HepG2 (cell line): ENCODE measurements around the gene IGF2BP3. TPM values are rescaled to one million over a fixed set of nuclear protein-coding genes. Genes with fewer than 3 reads are reported as not detected.

Source experiments
- ARID3A ChIP-seq: IDR thresholded peaks from 2 replicates; pipeline ENCODE4 v1.6.1; 2012; ENCODE audit warnings: low read depth, low read length, improper control_type of control experiment
- BHLHE40 ChIP-seq: IDR thresholded peaks from 2 replicates; pipeline ENCODE4 v1.6.1; 2011; ENCODE audit warnings: low read length, improper control_type of control experiment
- CERS6 ChIP-seq: sonication (generic); formaldehyde crosslinking; IDR thresholded peaks from 2 replicates; pipeline ENCODE4 v1.5.0; 2020; ENCODE audit warnings: missing genetic modification reagents
- DPF2 ChIP-seq: sonication (generic); formaldehyde crosslinking; IDR thresholded peaks from 2 replicates; pipeline ENCODE4 v1.4.0; 2020; ENCODE audit warnings: mild to moderate bottlenecking, low read depth, missing genetic modification reagents, borderline replicate concordance
- HNF1B ChIP-seq: sonication (generic); formaldehyde crosslinking; IDR thresholded peaks from 2 replicates; pipeline ENCODE4 v1.5.1; 2020; ENCODE audit warnings: mild to moderate bottlenecking, moderate library complexity, missing genetic modification reagents
- KLF6 ChIP-seq: IDR thresholded peaks from 2 replicates; pipeline ENCODE4 v1.8.0; 2016; ENCODE audit warnings: missing biosample characterization, missing genetic modification reagents
- NBN ChIP-seq: fragments of 450-650 bp; conservative IDR thresholded peaks from 2 replicates; pipeline ENCODE4 v1.6.1; 2017
- PATZ1 ChIP-seq: sonication (generic); formaldehyde crosslinking; IDR thresholded peaks from 2 replicates; pipeline ENCODE4 v1.4.0; 2020; ENCODE audit warnings: missing genetic modification reagents
- PHF8 ChIP-seq: sonication (generic); formaldehyde crosslinking; IDR thresholded peaks from 2 replicates; pipeline ENCODE4 v1.5.0; 2020; ENCODE audit warnings: missing genetic modification reagents
- POGZ ChIP-seq: sonication (generic); formaldehyde crosslinking; IDR thresholded peaks from 2 replicates; pipeline ENCODE4 v1.4.0; 2020; ENCODE audit warnings: mild to moderate bottlenecking, missing genetic modification reagents
- PRPF4 ChIP-seq: fragments of 200-400 bp; formaldehyde crosslinking; IDR thresholded peaks from 2 replicates; pipeline ENCODE4 v1.6.1; 2016; ENCODE audit warnings: low read length, low read depth; ENCODE audit not compliant: poor library complexity, severe bottlenecking
- REL ChIP-seq: sonication (generic); formaldehyde crosslinking; conservative IDR thresholded peaks from 2 replicates; pipeline ENCODE4 v1.8.0; 2022; ENCODE audit warnings: mild to moderate bottlenecking, missing genetic modification reagents, moderate library complexity
- RNF2 ChIP-seq: fragments of 450-650 bp; conservative IDR thresholded peaks from 2 replicates; pipeline ENCODE4 v1.6.1; 2016; ENCODE audit warnings: low read depth
- SIN3A ChIP-seq: IDR thresholded peaks from 2 replicates; pipeline ENCODE4 v1.6.1; 2011; ENCODE audit warnings: low read depth, mild to moderate bottlenecking, control low read depth, low read length, borderline replicate concordance
- TBX3 ChIP-seq: fragments of 450-650 bp; IDR thresholded peaks from 2 replicates; pipeline ENCODE4 v1.6.1; 2017; ENCODE audit warnings: antibody characterized with exemption, mild to moderate bottlenecking, inconsistent platforms, borderline replicate concordance
- XRCC5 ChIP-seq: fragments of 200-400 bp; formaldehyde crosslinking; optimal IDR thresholded peaks from 2 replicates; pipeline ENCODE3; 2017; ENCODE audit warnings: mild to moderate bottlenecking, low read length
- ZNF232 ChIP-seq: sonication (generic); formaldehyde crosslinking; IDR thresholded peaks from 2 replicates; pipeline ENCODE4 v1.4.0; 2020; ENCODE audit warnings: missing genetic modification reagents, borderline replicate concordance
- ZNF335 ChIP-seq: sonication (generic); formaldehyde crosslinking; IDR thresholded peaks from 2 replicates; pipeline ENCODE4 v1.4.0; 2020; ENCODE audit warnings: missing genetic modification reagents
- ZNF607 ChIP-seq: sonication (generic); formaldehyde crosslinking; IDR thresholded peaks from 2 replicates; pipeline ENCODE4 v1.5.1; 2020; ENCODE audit warnings: missing genetic modification reagents, mild to moderate bottlenecking, borderline replicate concordance
- ZNF782 ChIP-seq: sonication (generic); formaldehyde crosslinking; IDR thresholded peaks from 2 replicates; pipeline ENCODE4 v1.4.0; 2020; ENCODE audit warnings: missing genetic modification reagents, mild to moderate bottlenecking, borderline replicate concordance
- ZNF839 ChIP-seq: sonication (generic); formaldehyde crosslinking; IDR thresholded peaks from 2 replicates; pipeline ENCODE4 v1.4.0; 2020; ENCODE audit warnings: missing genetic modification reagents, mild to moderate bottlenecking, borderline replicate concordance
- ZNF878 ChIP-seq: sonication (generic); formaldehyde crosslinking; IDR thresholded peaks from 2 replicates; pipeline ENCODE4 v1.8.1; 2023; ENCODE audit warnings: mild to moderate bottlenecking, missing genetic modification reagents, moderate library complexity
- ZNF883 ChIP-seq: sonication (generic); formaldehyde crosslinking; IDR thresholded peaks from 2 replicates; pipeline ENCODE4 v1.5.1; 2020; ENCODE audit warnings: mild to moderate bottlenecking, missing genetic modification reagents; ENCODE audit errors: not compliant biosample characterization
- polyA plus RNA-seq, 8 experiments: library from polyadenylated mRNA; depleted of rRNA in 3 of 8; stranded (reverse) in 7 of 8; unstranded in 1 of 8; fragments of >200 nt; fragmentation: Illumina TruSeq in 4 of 8; extraction: Trizol in 4 of 8; gene quantifications; 2 replicates each; pipeline versions ENCODE4 v1.2.1 to v1.2.3, GENCODE V29; 2011 to 2016; ENCODE audit warnings: low read depth in 4 of 8, missing spikeins in 1 of 8, mixed read lengths in 1 of 8; ENCODE audit not compliant: insufficient read depth in 1 of 8
- total RNA-seq, 5 experiments: library from RNA; depleted of rRNA; stranded (reverse); fragments of >200 nt; fragmentation: Illumina TruSeq; extraction: Trizol; gene quantifications; 2 replicates each; pipeline ENCODE4 v1.2.3, GENCODE V29; 2016; ENCODE audit warnings: low read depth in 1 of 5

Gene IGF2BP3
- total and polyA plus RNA-seq, 2 of the 13 experiments (the other 11 are each of a cell fraction or from before 2014, with no cell fraction given), result 37.7 to 39.5 TPM

- no peak for TF ChIP-seq TBX3
- TF ChIP-seq KLF6, result 0 out of 2 replicates have a peak, but pooled peaks have one; percentile 26
- no peak for TF ChIP-seq ZNF883 (CRISPR knock-in tag)
- TF ChIP-seq XRCC5, result peak; percentile 19
- no peak for TF ChIP-seq DPF2
- TF ChIP-seq REL (CRISPR knock-in tag), result no peak
- no peak for TF ChIP-seq ARID3A
- TF ChIP-seq PRPF4, result no peak
- TF ChIP-seq ZNF607 (CRISPR knock-in tag), result no peak
- no peak for TF ChIP-seq ZNF782
- 0 out of 2 replicates have a peak, but pooled peaks have one; percentile 17 for TF ChIP-seq ZNF839 (CRISPR knock-in tag)
- no peak for TF ChIP-seq ZNF335 (CRISPR knock-in tag)
- TF ChIP-seq RNF2, result no peak
- no peak for TF ChIP-seq CERS6 (CRISPR knock-in tag)
- 0 out of 2 replicates have a peak, but pooled peaks have one; percentile 4 for TF ChIP-seq ZNF232 (CRISPR knock-in tag)
- no peak for TF ChIP-seq PHF8 (CRISPR knock-in tag)
- peak; percentile 24; the same call in 1 of the 2 replicates for TF ChIP-seq SIN3A
- TF ChIP-seq BHLHE40, result 0 out of 2 replicates have a peak, but pooled peaks have one; percentile 33
- TF ChIP-seq ZNF878 (CRISPR knock-in tag), result 0 out of 2 replicates have a peak, but pooled peaks have one; percentile 44
- TF ChIP-seq POGZ (CRISPR knock-in tag), result peak; percentile 12; the same call in 1 of the 2 replicates
- no peak for TF ChIP-seq NBN
- 0 out of 2 replicates have a peak, but pooled peaks have one; percentile 38 for TF ChIP-seq HNF1B (CRISPR knock-in tag)
- TF ChIP-seq PATZ1 (CRISPR knock-in tag), result no peak
Observed at GRCh38 chr7:23467806-23468525, 2.3 kb downstream of the IGF2BP3 start (continued).
